Adrenal gland (tissue), 5 donors: ENCODE data around the gene OR1J4.

ENCODE experiments used
- POLR2A ChIP-seq, 2 donors: fragments of 450-650 bp; IDR thresholded peaks; one replicate each; pipeline ENCODE4 v1.6.1; 2017; ENCODE audit warnings: antibody characterized with exemption in 2 of 2, mild to moderate bottlenecking in 2 of 2, moderate library complexity in 1 of 2
- TF ChIP-seq, protein P1 (sequence below), 6 experiments: fragments of 450-650 bp in 4 of 6; fragments of 200-600 bp in 2 of 6; sonication (generic) in 1 of 6; IDR thresholded peaks; 1 replicate in 5 of 6; 2 replicates in 1 of 6; pipeline versions ENCODE4 v1.5.1 to v1.8.0; 2016 to 2021; ENCODE audit warnings: antibody characterized with exemption in 6 of 6, mild to moderate bottlenecking in 2 of 6, moderate library complexity in 1 of 6
- donor health status: DM: no; HTN: no; CAD: no.

DNA sequence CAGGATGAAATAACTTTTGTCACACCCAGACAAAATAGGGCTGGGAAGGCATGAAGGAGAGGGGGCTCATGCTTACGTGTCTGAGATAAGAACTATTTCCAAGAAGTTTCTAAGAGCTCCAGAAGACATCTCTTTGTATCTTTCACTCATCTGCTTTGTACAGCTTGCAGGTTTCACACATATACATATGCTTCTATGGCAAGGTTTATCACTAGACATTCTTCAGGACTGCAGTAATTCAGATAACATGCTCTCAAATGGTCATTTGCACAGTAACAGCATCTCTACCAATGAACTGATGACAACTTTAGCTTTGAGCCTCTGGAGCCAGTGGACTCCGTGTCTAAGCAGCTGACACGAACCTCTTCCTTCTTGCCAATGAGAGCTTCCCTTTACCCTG lies 44.4 kb upstream of the OR1J4 start:
- TF ChIP-seq, protein P1, sequence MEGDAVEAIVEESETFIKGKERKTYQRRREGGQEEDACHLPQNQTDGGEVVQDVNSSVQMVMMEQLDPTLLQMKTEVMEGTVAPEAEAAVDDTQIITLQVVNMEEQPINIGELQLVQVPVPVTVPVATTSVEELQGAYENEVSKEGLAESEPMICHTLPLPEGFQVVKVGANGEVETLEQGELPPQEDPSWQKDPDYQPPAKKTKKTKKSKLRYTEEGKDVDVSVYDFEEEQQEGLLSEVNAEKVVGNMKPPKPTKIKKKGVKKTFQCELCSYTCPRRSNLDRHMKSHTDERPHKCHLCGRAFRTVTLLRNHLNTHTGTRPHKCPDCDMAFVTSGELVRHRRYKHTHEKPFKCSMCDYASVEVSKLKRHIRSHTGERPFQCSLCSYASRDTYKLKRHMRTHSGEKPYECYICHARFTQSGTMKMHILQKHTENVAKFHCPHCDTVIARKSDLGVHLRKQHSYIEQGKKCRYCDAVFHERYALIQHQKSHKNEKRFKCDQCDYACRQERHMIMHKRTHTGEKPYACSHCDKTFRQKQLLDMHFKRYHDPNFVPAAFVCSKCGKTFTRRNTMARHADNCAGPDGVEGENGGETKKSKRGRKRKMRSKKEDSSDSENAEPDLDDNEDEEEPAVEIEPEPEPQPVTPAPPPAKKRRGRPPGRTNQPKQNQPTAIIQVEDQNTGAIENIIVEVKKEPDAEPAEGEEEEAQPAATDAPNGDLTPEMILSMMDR (IDR thresholded peaks at IDR 0.05) = no peak
- no peak for TF ChIP-seq POLR2A (IDR thresholded peaks at IDR 0.05)
